HUES64 (cell line): ENCODE data around the gene COL25A1.

Source experiments
- H3K27ac ChIP-seq: 2 replicates; pipeline ENCODE4 v1.7.0; 2013; ENCODE audit warnings: low read depth, low read length, inconsistent platforms
- H3K27me3 ChIP-seq: 2 replicates; pipeline ENCODE4 v1.6.1; 2013; ENCODE audit warnings: mild to moderate bottlenecking, low read length; ENCODE audit not compliant: insufficient read depth
- H3K36me3 ChIP-seq: 2 replicates; pipeline ENCODE4 v1.6.1; 2013; ENCODE audit warnings: mild to moderate bottlenecking, low read length; ENCODE audit not compliant: insufficient read depth
- H3K4me1 ChIP-seq: 2 replicates; pipeline ENCODE4 v1.6.1; 2013; ENCODE audit warnings: mild to moderate bottlenecking, low read length, moderate library complexity; ENCODE audit not compliant: insufficient read depth
- H3K4me3 ChIP-seq: 2 replicates; pipeline ENCODE4 v1.5.1; 2013; ENCODE audit warnings: mild to moderate bottlenecking, low read length, moderate library complexity
- H3K9ac ChIP-seq: 2 replicates; pipeline ENCODE4 v1.6.1; 2013; ENCODE audit warnings: mild to moderate bottlenecking, low read depth, low read length
- H3K9me3 ChIP-seq: 2 replicates; pipeline ENCODE4 v1.6.1; 2013; ENCODE audit warnings: low read depth, low read length; ENCODE audit not compliant: insufficient read depth
- WGBS: fragments of 150-250, 120-280 bp; methylation state at CpG from one replicate; pipeline ENCODE4 v1.1.7; 2013; ENCODE audit warnings: missing lambda C conversion rate; 5-methylcytosine and 5-hydroxymethylcytosine counted together

COL25A1 gene

GRCh38 chr4:109213056-109213455, 89.4 kb downstream of the COL25A1 start:
- 92% methylated on average over 1 of the region's 1 CpG for WGBS

GRCh38 chr4:109211671-109212070, 90.8 kb downstream of the COL25A1 start:
- peaks cover 14% of the 10 kb centered on the region for H3K4me1 ChIP-seq
- no peaks in the 10 kb centered on the region for H3K27me3 ChIP-seq
- H3K4me3 ChIP-seq, result no peak overlapping the region
- H3K9ac ChIP-seq, result no peak overlapping the region
- no peaks in the 10 kb centered on the region for H3K9me3 ChIP-seq
- 76% methylated on average over 3 of the region's 3 CpGs for WGBS
- no peaks in the 10 kb centered on the region for H3K36me3 ChIP-seq
- no peak overlapping the region for H3K27ac ChIP-seq

More at GRCh38 chr4:109213056-109213455, 89.4 kb downstream of the COL25A1 start:
- H3K36me3 ChIP-seq, result no peaks in the 10 kb centered on the region
- H3K9ac ChIP-seq, result no peak overlapping the region
- no peak overlapping the region for H3K4me3 ChIP-seq
- no peak overlapping the region for H3K27ac ChIP-seq
- H3K9me3 ChIP-seq, result no peaks in the 10 kb centered on the region
- no peaks in the 10 kb centered on the region for H3K27me3 ChIP-seq
- H3K4me1 ChIP-seq, result 0 out of 2 replicates have a peak, but pooled peaks cover under 1% of the 10 kb centered on the region

GRCh38 chr4:109209647-109210046, 92.8 kb downstream of the COL25A1 start:
- no peaks in the 10 kb centered on the region for H3K9me3 ChIP-seq
- H3K4me1 ChIP-seq, result peaks cover 16% of the 10 kb centered on the region
- no peaks in the 10 kb centered on the region for H3K27me3 ChIP-seq
- H3K4me3 ChIP-seq, result no peak overlapping the region
- no peak overlapping the region for H3K27ac ChIP-seq
- H3K9ac ChIP-seq, result no peak overlapping the region
- no peaks in the 10 kb centered on the region for H3K36me3 ChIP-seq
- 84% methylated on average over 5 of the region's 6 CpGs for WGBS

DNA sequence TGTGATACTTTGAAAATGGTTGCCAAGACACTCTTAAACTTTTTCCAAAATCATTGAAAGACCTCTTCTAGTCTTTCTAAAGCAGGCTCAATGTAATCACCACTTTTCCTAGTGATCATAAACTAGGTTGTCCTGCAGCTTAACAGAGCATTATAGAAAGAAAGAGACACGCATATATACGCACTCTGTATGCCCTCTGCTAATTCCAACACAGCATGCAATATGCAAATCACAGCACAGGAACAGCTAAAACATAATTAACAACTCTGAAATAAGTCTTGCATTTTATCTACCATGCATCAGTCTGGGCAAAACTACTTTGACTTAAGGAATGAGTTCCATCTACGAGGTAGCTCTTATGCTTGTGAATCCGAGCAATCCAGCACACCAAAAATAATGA, 94.6 kb downstream of the COL25A1 start:
- no peaks in the 10 kb centered on the region for H3K9me3 ChIP-seq
- WGBS, result 88% methylated on average over 4 of the region's 4 CpGs
- peaks cover 16% of the 10 kb centered on the region for H3K4me1 ChIP-seq
- H3K27ac ChIP-seq, result no peak overlapping the region
- no peak overlapping the region for H3K4me3 ChIP-seq
- H3K36me3 ChIP-seq, result no peaks in the 10 kb centered on the region
- H3K27me3 ChIP-seq, result no peaks in the 10 kb centered on the region
- H3K9ac ChIP-seq, result no peak overlapping the region

DNA sequence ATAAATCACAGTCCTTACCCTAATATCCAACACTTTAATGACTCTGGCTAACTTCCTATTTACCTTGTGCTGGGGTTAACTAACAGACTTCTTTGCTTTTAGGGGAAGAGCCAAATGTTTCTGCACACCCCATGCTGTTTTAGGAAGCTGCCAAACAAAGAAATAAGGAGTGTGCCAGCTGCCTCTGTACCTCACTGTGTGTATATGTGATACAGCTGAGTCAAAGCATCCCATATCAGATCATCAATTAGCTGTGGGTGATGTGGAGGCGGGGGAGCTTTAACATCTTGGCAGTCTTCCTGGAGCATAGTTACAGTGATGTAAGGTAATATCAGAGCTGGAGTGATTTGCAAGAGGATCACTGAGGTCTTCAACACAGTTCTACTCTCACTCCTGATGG, 95.4 kb downstream of the COL25A1 start:
- no peaks in the 10 kb centered on the region for H3K36me3 ChIP-seq
- no peaks in the 10 kb centered on the region for H3K27me3 ChIP-seq
- H3K27ac ChIP-seq, result no peak overlapping the region
- H3K9me3 ChIP-seq, result no peaks in the 10 kb centered on the region
- no CpG with 5 or more reads among the region's 1 CpG for WGBS
- H3K9ac ChIP-seq, result no peak overlapping the region
- no peak overlapping the region for H3K4me3 ChIP-seq
- peaks cover 16% of the 10 kb centered on the region for H3K4me1 ChIP-seq

DNA sequence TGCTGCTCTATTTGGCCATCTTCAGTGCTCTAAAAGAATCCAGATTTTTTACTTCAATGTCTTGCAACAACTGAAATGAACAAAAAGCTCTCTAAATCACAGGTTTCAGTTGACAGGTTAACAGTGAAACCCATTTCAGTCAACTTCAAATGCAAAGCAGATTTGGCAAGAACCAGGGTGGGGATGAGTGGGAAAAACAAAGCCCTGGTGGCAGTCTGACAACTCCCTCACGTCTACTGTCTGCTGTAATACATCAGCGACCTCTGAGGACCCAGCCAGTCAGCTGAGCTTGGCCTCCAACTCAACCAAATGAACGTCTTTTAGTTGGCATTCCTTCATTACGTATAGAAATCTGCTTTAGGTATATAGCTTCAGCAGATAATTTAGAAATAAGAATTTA, 95.8 kb downstream of the COL25A1 start:
- H3K4me3 ChIP-seq, result no peak overlapping the region
- no peak overlapping the region for H3K27ac ChIP-seq
- no peaks in the 10 kb centered on the region for H3K27me3 ChIP-seq
- 68% methylated on average over 4 of the region's 4 CpGs for WGBS
- no peak overlapping the region for H3K9ac ChIP-seq
- peaks cover 16% of the 10 kb centered on the region for H3K4me1 ChIP-seq
- H3K9me3 ChIP-seq, result no peaks in the 10 kb centered on the region
- no peaks in the 10 kb centered on the region for H3K36me3 ChIP-seq

GRCh38 chr4:109205186-109205585, 97.3 kb downstream of the COL25A1 start:
- no peak overlapping the region for H3K4me3 ChIP-seq
- no peaks in the 10 kb centered on the region for H3K9me3 ChIP-seq
- WGBS, result 88% methylated on average over 5 of the region's 5 CpGs
- no peaks in the 10 kb centered on the region for H3K36me3 ChIP-seq
- H3K9ac ChIP-seq, result no peak overlapping the region
- H3K27me3 ChIP-seq, result no peaks in the 10 kb centered on the region
- no peak overlapping the region for H3K27ac ChIP-seq
- H3K4me1 ChIP-seq, result peaks cover 16% of the 10 kb centered on the region

DNA sequence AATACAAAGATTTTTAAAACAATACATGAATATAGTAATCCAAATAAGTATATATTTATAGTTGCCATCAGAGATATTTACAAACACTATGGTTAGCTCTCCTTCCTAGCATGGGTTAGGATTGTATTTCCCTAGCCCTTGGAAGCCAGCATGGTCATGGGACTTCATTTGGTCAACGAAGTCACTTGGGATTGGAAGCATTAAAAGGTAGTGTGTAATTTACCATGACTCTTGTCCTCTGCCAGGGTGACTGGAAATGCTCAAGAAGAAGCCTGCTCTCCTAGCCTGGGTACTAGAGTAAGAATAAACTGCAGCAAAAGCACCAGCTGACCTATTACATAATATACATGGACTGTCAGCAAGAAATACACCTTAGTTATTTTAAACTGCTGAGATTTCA, 102.9 kb downstream of the COL25A1 start:
- 100% methylated on average over 1 of the region's 1 CpG for WGBS
- Histone ChIP-seq H3K9ac (no peak overlapping the region), H3K9me3 (no peaks in the 10 kb centered on the region), H3K4me3 (no peak overlapping the region), H3K4me1 (no peaks in the 10 kb centered on the region), H3K36me3 (no peaks in the 10 kb centered on the region), H3K27ac (no peak overlapping the region), H3K27me3 (no peaks in the 10 kb centered on the region)

- Histone ChIP-seq H3K9ac (no peak overlapping the region), H3K36me3 (no peaks in the 10 kb centered on the region), H3K4me1 (no peaks in the 10 kb centered on the region), H3K4me3 (no peak overlapping the region), H3K9me3 (no peaks in the 10 kb centered on the region), H3K27me3 (no peaks in the 10 kb centered on the region), H3K27ac (no peak overlapping the region)
- 95% methylated on average over 1 of the region's 1 CpG for WGBS
These were observed 106.8 kb downstream of the COL25A1 start for GRCh38 chr4:109195646-109196045.

GRCh38 chr4:109191216-109191615, 111.2 kb downstream of the COL25A1 start:
- H3K4me3 ChIP-seq, result no peak overlapping the region
- no peak overlapping the region for H3K27ac ChIP-seq
- no peaks in the 10 kb centered on the region for H3K36me3 ChIP-seq
- H3K9ac ChIP-seq, result no peak overlapping the region
- H3K4me1 ChIP-seq, result peaks cover 13% of the 10 kb centered on the region
- 89% methylated on average over 4 of the region's 5 CpGs for WGBS
- H3K9me3 ChIP-seq, result no peaks in the 10 kb centered on the region
- no peaks in the 10 kb centered on the region for H3K27me3 ChIP-seq

DNA sequence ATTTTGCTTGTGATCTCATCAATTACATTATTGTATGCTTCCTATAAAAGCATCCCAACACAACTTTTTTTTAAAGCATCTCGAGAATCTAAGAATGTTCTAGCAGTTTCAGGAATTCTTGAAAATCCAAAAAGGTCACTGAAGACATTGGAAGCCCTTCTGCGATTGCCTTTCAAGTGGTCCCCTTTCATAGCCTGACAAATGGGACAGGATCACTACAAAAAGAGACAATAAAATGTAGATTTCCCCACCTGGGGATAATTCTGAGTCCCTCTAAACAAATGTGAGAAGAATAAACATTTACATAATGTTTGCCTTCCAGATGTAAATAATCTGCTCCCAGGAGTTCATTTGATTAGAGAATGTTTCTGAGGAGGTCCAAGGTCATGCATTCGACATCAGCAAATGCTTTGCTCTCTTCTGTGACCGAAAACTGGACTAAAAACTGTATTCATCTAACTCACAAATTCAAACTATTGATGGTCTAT, 116.0 kb downstream of the COL25A1 start:
- H3K36me3 ChIP-seq, result no peaks in the 10 kb centered on the region
- peaks cover 20% of the 10 kb centered on the region for H3K4me1 ChIP-seq
- H3K4me3 ChIP-seq, result no peak overlapping the region
- no peaks in the 10 kb centered on the region for H3K27me3 ChIP-seq
- H3K9me3 ChIP-seq, result no peaks in the 10 kb centered on the region
- no peak overlapping the region for H3K9ac ChIP-seq
- H3K27ac ChIP-seq, result peak overlapping the region; percentile 51; the same call in 1 of the 2 replicates
- WGBS, result 64% methylated on average over 3 of the region's 4 CpGs

GRCh38 chr4:109185951-109186350, 116.5 kb downstream of the COL25A1 start:
- no peak overlapping the region for H3K9ac ChIP-seq
- no peaks in the 10 kb centered on the region for H3K36me3 ChIP-seq
- no peak overlapping the region for H3K4me3 ChIP-seq
- no peaks in the 10 kb centered on the region for H3K27me3 ChIP-seq
- peak overlapping the region; percentile 51; the same call in 1 of the 2 replicates for H3K27ac ChIP-seq
- peaks cover 20% of the 10 kb centered on the region for H3K4me1 ChIP-seq
- WGBS, result 54% methylated on average over 7 of the region's 7 CpGs
- no peaks in the 10 kb centered on the region for H3K9me3 ChIP-seq
